H1 (cell line): ENCODE measurements around the gene GPS1. TPM values are rescaled to one million over a fixed set of nuclear protein-coding genes. Genes with fewer than 3 reads are reported as not detected.
A peak's percentile ranks its signal among the peaks of the same experiment; 100 is the strongest.

Source experiments
- SAP30 ChIP-seq: fragments of 300-600 bp; sonication (generic); IDR thresholded peaks from 2 replicates; pipeline ENCODE4 v1.7.1; 2012; ENCODE audit warnings: low read length, moderate library complexity, mild to moderate bottlenecking, inconsistent platforms; ENCODE audit not compliant: insufficient read depth, insufficient replicate concordance
- SIN3A ChIP-seq, 2 experiments: IDR thresholded peaks in 1 of 2; conservative IDR thresholded peaks in 1 of 2; 2 replicates each; pipeline ENCODE4 v1.6.1; 2011 to 2012; ENCODE audit warnings: low read length in 2 of 2, improper control_type of control experiment in 1 of 2, low read depth in 1 of 2, mild to moderate bottlenecking in 1 of 2
- TAF7 ChIP-seq: optimal IDR thresholded peaks from 2 replicates; pipeline ENCODE3; 2011; ENCODE audit warnings: low read depth, mild to moderate bottlenecking, inconsistent platforms, low read length, moderate library complexity, borderline replicate concordance
- polyA plus RNA-seq, 7 experiments: library from polyadenylated mRNA; depleted of rRNA in 3 of 7; stranded (reverse) in 5 of 7; unstranded in 2 of 7; fragments of >200 nt in 5 of 7; fragments of 200-250 nt in 2 of 7; gene quantifications; 1 replicate in 5 of 7; 2 replicates in 1 of 7; 4 replicates in 1 of 7; pipeline versions ENCODE4 v1.2.1 to v1.2.3, GENCODE V29; 2011 to 2013; ENCODE audit warnings: missing spikeins in 2 of 7, mixed read lengths in 2 of 7
- total RNA-seq: library from RNA; stranded (reverse); fragmentation: NEBNext Ultra II Directional; extraction: Animal tissue kit (Norgen Biotek cat#: 25700); gene quantifications from 2 replicates; pipeline ENCODE4 v1.2.1, GENCODE V29; 2021

GPS1 gene
- total and polyA plus RNA-seq, 2 of the 8 experiments (the other 6 are each of a cell fraction or from before 2014, with no cell fraction given): 153 to 277 TPM

DNA sequence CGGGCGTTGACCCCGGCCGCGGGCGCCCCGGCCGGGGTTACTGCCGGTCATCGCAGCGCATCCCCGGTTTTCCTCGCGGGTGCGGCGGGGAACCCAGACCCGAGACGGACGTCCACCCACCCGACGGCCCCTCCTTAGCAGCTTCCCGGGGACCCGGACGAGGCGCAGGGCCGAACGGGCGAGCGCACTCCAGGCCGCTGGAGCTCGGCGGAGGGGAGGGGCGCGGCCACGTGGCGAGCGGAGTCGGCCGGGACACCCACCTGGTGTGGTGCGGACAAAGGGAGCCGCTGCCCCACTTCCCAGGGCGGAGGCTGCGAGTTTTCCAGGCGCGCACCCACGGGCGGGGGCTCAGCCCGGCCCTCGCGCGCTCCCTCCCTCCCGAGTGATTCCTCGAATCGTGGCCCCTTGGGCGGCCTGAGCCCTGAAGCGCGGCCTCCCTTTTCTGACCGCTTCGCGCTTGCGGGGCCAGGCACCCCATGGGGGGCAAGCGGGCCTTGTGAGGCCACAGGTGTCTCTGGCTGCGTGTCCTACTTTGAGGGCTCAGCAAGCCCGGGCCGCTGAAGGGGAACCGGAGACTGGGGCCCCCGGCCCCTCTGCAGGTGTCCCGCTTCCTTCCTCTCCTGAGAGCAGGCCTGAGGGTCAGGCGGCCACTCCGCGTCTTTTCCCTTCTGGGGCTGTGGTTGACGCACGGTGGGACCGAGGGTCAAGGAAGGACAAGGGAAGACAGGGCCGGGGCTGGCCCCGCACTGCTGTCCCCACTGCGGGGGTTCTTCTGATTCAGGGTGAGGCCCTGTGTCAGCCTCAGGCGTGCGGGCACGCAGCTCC, 47.5 kb downstream of the GPS1 start (continued):
- TF ChIP-seq SAP30 (no peak), SIN3A (conservative IDR thresholded peaks at IDR 0.05 in 1 of 2, IDR thresholded peaks at IDR 0.05 in 1 of 2; ENCODE audit: low read depth in 1 of 2, low read length in 2 of 2) (0 out of 4 replicates have a peak, but pooled peaks of 1 of the 2 experiments have one; percentile 3), TAF7 (no peak)
